ENCODE data around the gene ANKRD29.

DNA sequence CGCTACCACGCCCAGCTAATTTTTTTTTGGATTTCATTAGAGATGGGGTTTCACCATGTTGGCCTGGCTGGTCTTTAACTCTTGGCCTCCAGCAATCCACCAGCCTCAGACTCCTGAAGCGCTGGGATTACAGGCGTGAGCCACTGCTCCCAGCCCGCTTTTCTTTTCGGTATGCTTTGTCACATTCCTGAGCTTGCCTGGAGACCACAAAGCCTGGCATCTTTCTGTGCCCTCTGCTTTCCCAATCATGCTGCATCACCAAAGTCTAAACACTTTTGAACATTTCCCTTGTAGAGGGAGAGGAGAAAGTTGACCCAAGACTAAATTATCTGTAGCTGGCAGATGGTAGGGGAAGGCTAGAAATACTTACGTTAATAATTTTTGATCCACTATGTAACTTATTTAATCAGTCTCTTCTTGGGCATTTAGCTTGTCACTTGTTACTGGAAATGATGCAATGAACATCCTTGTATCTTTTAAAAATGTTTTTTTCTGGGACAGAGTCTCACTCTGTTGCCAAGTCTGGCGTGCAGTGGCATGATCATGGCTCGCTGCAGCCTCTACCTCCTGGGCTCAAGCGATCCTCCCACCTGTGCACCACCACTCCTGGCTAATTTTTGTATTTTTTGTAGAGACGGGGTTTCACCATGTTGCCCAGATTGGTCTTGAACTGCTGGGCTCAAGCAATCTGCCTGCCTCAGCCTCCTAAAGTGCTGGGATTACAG is 73.7 kb downstream of the ANKRD29 start:
- TF ChIP-seq, protein P1, sequence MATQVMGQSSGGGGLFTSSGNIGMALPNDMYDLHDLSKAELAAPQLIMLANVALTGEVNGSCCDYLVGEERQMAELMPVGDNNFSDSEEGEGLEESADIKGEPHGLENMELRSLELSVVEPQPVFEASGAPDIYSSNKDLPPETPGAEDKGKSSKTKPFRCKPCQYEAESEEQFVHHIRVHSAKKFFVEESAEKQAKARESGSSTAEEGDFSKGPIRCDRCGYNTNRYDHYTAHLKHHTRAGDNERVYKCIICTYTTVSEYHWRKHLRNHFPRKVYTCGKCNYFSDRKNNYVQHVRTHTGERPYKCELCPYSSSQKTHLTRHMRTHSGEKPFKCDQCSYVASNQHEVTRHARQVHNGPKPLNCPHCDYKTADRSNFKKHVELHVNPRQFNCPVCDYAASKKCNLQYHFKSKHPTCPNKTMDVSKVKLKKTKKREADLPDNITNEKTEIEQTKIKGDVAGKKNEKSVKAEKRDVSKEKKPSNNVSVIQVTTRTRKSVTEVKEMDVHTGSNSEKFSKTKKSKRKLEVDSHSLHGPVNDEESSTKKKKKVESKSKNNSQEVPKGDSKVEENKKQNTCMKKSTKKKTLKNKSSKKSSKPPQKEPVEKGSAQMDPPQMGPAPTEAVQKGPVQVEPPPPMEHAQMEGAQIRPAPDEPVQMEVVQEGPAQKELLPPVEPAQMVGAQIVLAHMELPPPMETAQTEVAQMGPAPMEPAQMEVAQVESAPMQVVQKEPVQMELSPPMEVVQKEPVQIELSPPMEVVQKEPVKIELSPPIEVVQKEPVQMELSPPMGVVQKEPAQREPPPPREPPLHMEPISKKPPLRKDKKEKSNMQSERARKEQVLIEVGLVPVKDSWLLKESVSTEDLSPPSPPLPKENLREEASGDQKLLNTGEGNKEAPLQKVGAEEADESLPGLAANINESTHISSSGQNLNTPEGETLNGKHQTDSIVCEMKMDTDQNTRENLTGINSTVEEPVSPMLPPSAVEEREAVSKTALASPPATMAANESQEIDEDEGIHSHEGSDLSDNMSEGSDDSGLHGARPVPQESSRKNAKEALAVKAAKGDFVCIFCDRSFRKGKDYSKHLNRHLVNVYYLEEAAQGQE (IDR thresholded peaks at IDR 0.05; ENCODE audit: insufficient replicate concordance, low read depth): no peak
- no peak for TF ChIP-seq CTCF (IDR thresholded peaks at IDR 0.05; ENCODE audit: insufficient read depth, low read length)

Data from HL-60 (cell line).